Measurements from ENCODE around the gene RIOX2. TPM values are rescaled to one million over a fixed set of nuclear protein-coding genes. Genes with fewer than 3 reads are reported as not detected.

Gene RIOX2
- total and polyA plus RNA-seq, 5 donors from 2014 or later = 21.8 to 32.2 (median 29.0) TPM

- no peaks in the 10 kb centered on the region for H3K36me3 ChIP-seq (ENCODE audit: control insufficient read depth, insufficient read depth, low read length)
- H3K4me1 ChIP-seq (ENCODE audit: control insufficient read depth, insufficient read depth, low read length, poor library complexity, severe bottlenecking) = peaks cover 19% of the 10 kb centered on the region
- ATAC-seq (ENCODE audit: low read depth in 2 of 2) = no peak
- H3K27ac ChIP-seq (ENCODE audit: insufficient read depth, low read length, poor library complexity, severe bottlenecking) = no peak overlapping the region
- Mint-ChIP-seq H3K4me1 (peaks cover 14 to 26% (median 16%) of the 10 kb centered on the region in 4 donors), H3K9me3 (no peaks in the 10 kb centered on the region), H3K36me3 (peaks cover 3% of the 10 kb centered on the region), H3K27ac (no peak overlapping the region), H3K27me3 (peaks cover 4% of the 10 kb centered on the region), H3K4me3 (no peak overlapping the region)
- no peak overlapping the region for H3K4me3 ChIP-seq (ENCODE audit: low read depth, low read length)
- H3K27me3 ChIP-seq (ENCODE audit: control insufficient read depth, insufficient read depth, low read length) = peaks cover 3% of the 10 kb centered on the region
- no peak for DNase-seq
- H3K9me3 ChIP-seq (ENCODE audit: control insufficient read depth in 2 of 2, low read length in 2 of 2) = no peaks in the 10 kb centered on the region
These were observed 16.7 kb upstream of the RIOX2 start for GRCh38 chr3:97988784-97989568.

GRCh38 chr3:97987306-97987705 lies 15.1 kb upstream of the RIOX2 start:
- no peak overlapping the region for H3K4me3 ChIP-seq (ENCODE audit: low read depth, low read length)
- peaks cover 3% of the 10 kb centered on the region for H3K36me3 Mint-ChIP-seq
- H3K27ac ChIP-seq (ENCODE audit: insufficient read depth, low read length, poor library complexity, severe bottlenecking) = no peak overlapping the region
- H3K4me3 Mint-ChIP-seq = no peak overlapping the region
- no peak for ATAC-seq (ENCODE audit: low read depth in 2 of 2)
- peaks cover 13 to 23% (median 16%) of the 10 kb centered on the region in 4 donors for H3K4me1 Mint-ChIP-seq
- peaks cover 19% of the 10 kb centered on the region for H3K4me1 ChIP-seq (ENCODE audit: control insufficient read depth, insufficient read depth, low read length, poor library complexity, severe bottlenecking)
- no peaks in the 10 kb centered on the region for H3K9me3 ChIP-seq (ENCODE audit: control insufficient read depth in 2 of 2, low read length in 2 of 2)
- H3K27me3 ChIP-seq (ENCODE audit: control insufficient read depth, insufficient read depth, low read length) = no peaks in the 10 kb centered on the region
- no peak overlapping the region for H3K27ac Mint-ChIP-seq
- no peaks in the 10 kb centered on the region for H3K36me3 ChIP-seq (ENCODE audit: control insufficient read depth, insufficient read depth, low read length)
- peaks cover 4% of the 10 kb centered on the region for H3K27me3 Mint-ChIP-seq
- H3K9me3 Mint-ChIP-seq = no peaks in the 10 kb centered on the region
- DNase-seq = no peak

GRCh38 chr3:97983933-97984491 lies 11.8 kb upstream of the RIOX2 start:
- H3K4me3 ChIP-seq (ENCODE audit: low read depth, low read length) = no peak overlapping the region
- H3K4me1 Mint-ChIP-seq = no peaks in the 10 kb centered on the region
- no peak overlapping the region for H3K4me3 Mint-ChIP-seq
- DNase-seq (no peak), ATAC-seq (ENCODE audit: low read depth in 2 of 2) (no peak)
- H3K4me1 ChIP-seq (ENCODE audit: control insufficient read depth, insufficient read depth, low read length, poor library complexity, severe bottlenecking) = no peaks in the 10 kb centered on the region
- H3K36me3 Mint-ChIP-seq = peaks cover 3% of the 10 kb centered on the region
- H3K9me3 Mint-ChIP-seq = no peaks in the 10 kb centered on the region
- H3K9me3 ChIP-seq (ENCODE audit: control insufficient read depth in 2 of 2, low read length in 2 of 2) = no peaks in the 10 kb centered on the region
- no peaks in the 10 kb centered on the region for H3K36me3 ChIP-seq (ENCODE audit: control insufficient read depth, insufficient read depth, low read length)
- no peak overlapping the region for H3K27ac ChIP-seq (ENCODE audit: insufficient read depth, low read length, poor library complexity, severe bottlenecking)
- H3K27ac Mint-ChIP-seq = no peak overlapping the region
- H3K27me3 Mint-ChIP-seq = peaks cover 4% of the 10 kb centered on the region
- H3K27me3 ChIP-seq (ENCODE audit: control insufficient read depth, insufficient read depth, low read length) = no peaks in the 10 kb centered on the region

- Histone ChIP-seq H3K27ac (ENCODE audit: insufficient read depth, low read length, poor library complexity, severe bottlenecking) (no peak overlapping the region), H3K9me3 (ENCODE audit: control insufficient read depth in 2 of 2, low read length in 2 of 2) (no peaks in the 10 kb centered on the region), H3K4me3 (ENCODE audit: low read depth, low read length) (no peak overlapping the region), H3K36me3 (ENCODE audit: control insufficient read depth, insufficient read depth, low read length) (no peaks in the 10 kb centered on the region), H3K4me1 (ENCODE audit: control insufficient read depth, insufficient read depth, low read length, poor library complexity, severe bottlenecking) (no peaks in the 10 kb centered on the region), H3K27me3 (ENCODE audit: control insufficient read depth, insufficient read depth, low read length) (no peaks in the 10 kb centered on the region)
- ATAC-seq (ENCODE audit: low read depth in 2 of 2) (no peak), DNase-seq (peak in 1 of 3 donors; percentile 44)
- Mint-ChIP-seq H3K4me3 (no peak overlapping the region), H3K9me3 (no peaks in the 10 kb centered on the region), H3K27ac (no peak overlapping the region), H3K4me1 (no peaks in the 10 kb centered on the region), H3K36me3 (no peaks in the 10 kb centered on the region), H3K27me3 (peaks cover 4% of the 10 kb centered on the region)
These were observed 9.7 kb upstream of the RIOX2 start for GRCh38 chr3:97981886-97982285.

- Mint-ChIP-seq H3K4me3 (no peak overlapping the region), H3K9me3 (no peaks in the 10 kb centered on the region), H3K27ac (no peak overlapping the region), H3K4me1 (peaks cover 0 to 4% (median 2%) of the 10 kb centered on the region in 4 donors), H3K36me3 (no peaks in the 10 kb centered on the region), H3K27me3 (no peaks in the 10 kb centered on the region)
- Histone ChIP-seq H3K4me3 (ENCODE audit: low read depth, low read length) (no peak overlapping the region), H3K9me3 (ENCODE audit: control insufficient read depth in 2 of 2, low read length in 2 of 2) (no peaks in the 10 kb centered on the region), H3K36me3 (ENCODE audit: control insufficient read depth, insufficient read depth, low read length) (no peaks in the 10 kb centered on the region), H3K4me1 (ENCODE audit: control insufficient read depth, insufficient read depth, low read length, poor library complexity, severe bottlenecking) (no peaks in the 10 kb centered on the region), H3K27me3 (ENCODE audit: control insufficient read depth, insufficient read depth, low read length) (no peaks in the 10 kb centered on the region), H3K27ac (ENCODE audit: insufficient read depth, low read length, poor library complexity, severe bottlenecking) (no peak overlapping the region)
- DNase-seq (no peak), ATAC-seq (ENCODE audit: low read depth in 2 of 2) (no peak)
These were observed 7.4 kb upstream of the RIOX2 start for GRCh38 chr3:97979610-97980009.

- Mint-ChIP-seq H3K36me3 (no peaks in the 10 kb centered on the region), H3K27me3 (no peaks in the 10 kb centered on the region), H3K4me1 (peaks cover 11 to 29% (median 16%) of the 10 kb centered on the region in 4 donors), H3K27ac (no peak overlapping the region), H3K9me3 (no peaks in the 10 kb centered on the region), H3K4me3 (peak overlapping the region in 1 of 4 donors; percentile 50)
- peaks cover 22% of the 10 kb centered on the region for H3K4me1 ChIP-seq (ENCODE audit: control insufficient read depth, insufficient read depth, low read length, poor library complexity, severe bottlenecking)
- DNase-seq (no peak), ATAC-seq (ENCODE audit: low read depth in 2 of 2) (no peak)
- H3K36me3 ChIP-seq (ENCODE audit: control insufficient read depth, insufficient read depth, low read length) = no peaks in the 10 kb centered on the region
- no peak overlapping the region for H3K4me3 ChIP-seq (ENCODE audit: low read depth, low read length)
- H3K27me3 ChIP-seq (ENCODE audit: control insufficient read depth, insufficient read depth, low read length) = no peaks in the 10 kb centered on the region
- H3K9me3 ChIP-seq (ENCODE audit: control insufficient read depth in 2 of 2, low read length in 2 of 2) = no peaks in the 10 kb centered on the region
- no peak overlapping the region for H3K27ac ChIP-seq (ENCODE audit: insufficient read depth, low read length, poor library complexity, severe bottlenecking)
These were observed 3.2 kb upstream of the RIOX2 start for GRCh38 chr3:97975466-97975865.

GRCh38 chr3:97974996-97975395 lies 2.8 kb upstream of the RIOX2 start:
- Mint-ChIP-seq H3K27me3 (no peaks in the 10 kb centered on the region), H3K27ac (no peak overlapping the region), H3K4me3 (peak overlapping the region in 3 of 4 donors; percentile 29 to 59 (median 50)), H3K36me3 (no peaks in the 10 kb centered on the region), H3K9me3 (no peaks in the 10 kb centered on the region), H3K4me1 (peaks cover 15 to 34% (median 21%) of the 10 kb centered on the region in 4 donors)
- no peaks in the 10 kb centered on the region for H3K27me3 ChIP-seq (ENCODE audit: control insufficient read depth, insufficient read depth, low read length)
- ATAC-seq (ENCODE audit: low read depth in 2 of 2) (no peak), DNase-seq (no peak)
- H3K36me3 ChIP-seq (ENCODE audit: control insufficient read depth, insufficient read depth, low read length) = no peaks in the 10 kb centered on the region
- no peak overlapping the region for H3K4me3 ChIP-seq (ENCODE audit: low read depth, low read length)
- H3K4me1 ChIP-seq (ENCODE audit: control insufficient read depth, insufficient read depth, low read length, poor library complexity, severe bottlenecking) = peaks cover 22% of the 10 kb centered on the region
- H3K27ac ChIP-seq (ENCODE audit: insufficient read depth, low read length, poor library complexity, severe bottlenecking) = no peak overlapping the region
- no peaks in the 10 kb centered on the region for H3K9me3 ChIP-seq (ENCODE audit: control insufficient read depth in 2 of 2, low read length in 2 of 2)

GRCh38 chr3:97972976-97973375 lies 745 bp upstream of the RIOX2 start:
- peak overlapping the region; percentile 82 to 90 (median 86) for H3K4me3 Mint-ChIP-seq
- Histone ChIP-seq H3K4me3 (ENCODE audit: low read depth, low read length) (peak overlapping the region; percentile 27), H3K27ac (ENCODE audit: insufficient read depth, low read length, poor library complexity, severe bottlenecking) (no peak overlapping the region), H3K36me3 (ENCODE audit: control insufficient read depth, insufficient read depth, low read length) (no peaks in the 10 kb centered on the region), H3K4me1 (ENCODE audit: control insufficient read depth, insufficient read depth, low read length, poor library complexity, severe bottlenecking) (peaks cover 32% of the 10 kb centered on the region), H3K9me3 (ENCODE audit: control insufficient read depth in 2 of 2, low read length in 2 of 2) (no peaks in the 10 kb centered on the region), H3K27me3 (ENCODE audit: control insufficient read depth, insufficient read depth, low read length) (no peaks in the 10 kb centered on the region)
- ATAC-seq (ENCODE audit: low read depth in 2 of 2) = no peak
- DNase-seq = no peak
- H3K27ac Mint-ChIP-seq = peak overlapping the region in 2 of 3 donors; percentile 67 to 83
- H3K4me1 Mint-ChIP-seq = peaks cover 29 to 54% (median 37%) of the 10 kb centered on the region in 4 donors
- no peaks in the 10 kb centered on the region for H3K36me3 Mint-ChIP-seq
- no peaks in the 10 kb centered on the region for H3K27me3 Mint-ChIP-seq
- no peaks in the 10 kb centered on the region for H3K9me3 Mint-ChIP-seq
